H1 (cell line): ENCODE measurements around the gene RER1. TPM values are rescaled to one million over a fixed set of nuclear protein-coding genes. Genes with fewer than 3 reads are reported as not detected.

Experiments
- CTCF ChIA-PET: fragments of 300-600 bp; sonication (Branson Sonifier 250); formaldehyde crosslinking; loops from one replicate; lab custom pipeline; 2021; ENCODE audit not compliant: partially characterized antibody; lab: Charles Lee
- POLR2A ChIA-PET: fragments of 300-600 bp; sonication (Branson Sonifier 250); formaldehyde crosslinking; loops from one replicate; lab custom pipeline; 2021; ENCODE audit warnings: inconsistent platforms; ENCODE audit not compliant: partially characterized antibody; lab: Charles Lee
- DNase-seq, 2 experiments: peaks; one replicate each; pipeline versions ENCODE4 v3.0.0 to v3.0.0-alpha.2; 2010 to 2022; ENCODE audit warnings: low spot score in 2 of 2, low read depth in 1 of 2, mixed read lengths in 1 of 2
- FAIRE-seq: peaks from 2 replicates; lab custom pipeline; 2011; peaks lifted over from hg19 to GRCh38; lab: Jason Lieb, UNC
- H2AFZ ChIP-seq: 2 replicates; pipeline ENCODE4 v1.8.1; 2012; ENCODE audit warnings: low read length, inconsistent platforms
- H2AK5ac ChIP-seq: 2 replicates; pipeline ENCODE4 v1.6.1; 2013; ENCODE audit warnings: low read depth, low read length
- H2BK120ac ChIP-seq: replicated peaks from 2 replicates; pipeline ENCODE3; 2013; ENCODE audit warnings: low read depth, low read length, inconsistent platforms
- H2BK12ac ChIP-seq: 2 replicates; pipeline ENCODE4 v1.6.1; 2013; ENCODE audit warnings: low read depth, low read length
- H2BK15ac ChIP-seq: 2 replicates; pipeline ENCODE4 v1.6.1; 2013; ENCODE audit warnings: low read length
- H2BK20ac ChIP-seq: 2 replicates; pipeline ENCODE4 v1.6.1; 2013; ENCODE audit warnings: low read length
- H2BK5ac ChIP-seq: 2 replicates; pipeline ENCODE4 v1.6.1; 2013; ENCODE audit warnings: low read depth, low read length
- H3K14ac ChIP-seq: 2 replicates; pipeline ENCODE4 v1.6.1; 2013; ENCODE audit warnings: inconsistent platforms; ENCODE audit not compliant: insufficient read length
- H3K18ac ChIP-seq: 2 replicates; pipeline ENCODE4 v1.6.1; 2013; ENCODE audit warnings: low read length; ENCODE audit errors: extremely low read depth
- H3K23ac ChIP-seq: 2 replicates; pipeline ENCODE4 v1.6.1; 2013; ENCODE audit warnings: inconsistent platforms; ENCODE audit not compliant: insufficient read length
- H3K23me2 ChIP-seq: 2 replicates; pipeline ENCODE4 v1.6.1; 2013; ENCODE audit warnings: low read depth, low read length
- H3K27ac ChIP-seq: 2 replicates; pipeline ENCODE4 v1.6.1; 2011; ENCODE audit warnings: low read depth, low read length, inconsistent platforms
- H3K27me3 ChIP-seq, 4 experiments: replicated peaks in 1 of 4; 1 replicate in 1 of 4; 2 replicates in 3 of 4; pipeline versions ENCODE4 v1.6.1 to v1.8.1; 2011 to 2013; ENCODE audit warnings: low read length in 3 of 4, mild to moderate bottlenecking in 3 of 4, inconsistent platforms in 2 of 4, mixed read lengths in 2 of 4, moderate library complexity in 1 of 4; ENCODE audit not compliant: control insufficient read depth in 3 of 4, insufficient read depth in 3 of 4; ENCODE audit errors: extremely low read depth in 1 of 4
- H3K36me3 ChIP-seq, 4 experiments: 2 replicates each; pipeline versions ENCODE4 v1.6.1 to v1.8.1; 2011 to 2013; ENCODE audit warnings: mild to moderate bottlenecking in 4 of 4, low read length in 3 of 4, moderate library complexity in 2 of 4, control low read depth in 1 of 4, inconsistent platforms in 1 of 4; ENCODE audit not compliant: insufficient read depth in 4 of 4, control insufficient read depth in 2 of 4
- H3K4ac ChIP-seq: replicated peaks from 2 replicates; pipeline ENCODE3; 2013; ENCODE audit warnings: low read length, low read depth, mixed read lengths, inconsistent platforms; ENCODE audit not compliant: insufficient read length
- H3K4me1 ChIP-seq, 4 experiments: replicated peaks in 1 of 4; 1 replicate in 1 of 4; 2 replicates in 3 of 4; pipeline versions ENCODE4 v1.6.1 to v1.8.1; 2011 to 2013; ENCODE audit warnings: low read length in 3 of 4, inconsistent platforms in 2 of 4, mixed read lengths in 1 of 4; ENCODE audit not compliant: insufficient read depth in 4 of 4, control insufficient read depth in 3 of 4
- H3K4me2 ChIP-seq, 2 experiments: 2 replicates each; pipeline versions ENCODE4 v1.6.1 to v1.8.1; 2011 to 2013; ENCODE audit warnings: low read depth in 2 of 2, low read length in 2 of 2, control low read depth in 1 of 2, inconsistent platforms in 1 of 2, mild to moderate bottlenecking in 1 of 2; ENCODE audit not compliant: insufficient read depth in 1 of 2
- H3K4me3 ChIP-seq, 4 experiments: fragments of 200-600, 300-600 bp in 1 of 4; sonication (generic), shearing (Covaris generic), sonication (Bioruptor Twin) in 1 of 4; 2 replicates each; pipeline versions ENCODE4 v1.5.1 to v1.8.1; 2011 to 2016; ENCODE audit warnings: low read length in 4 of 4, low read depth in 3 of 4, control low read depth in 2 of 4, inconsistent platforms in 2 of 4, mild to moderate bottlenecking in 2 of 4, mixed read lengths in 1 of 4, moderate library complexity in 1 of 4; ENCODE audit not compliant: insufficient read depth in 2 of 4; ENCODE audit errors: extremely low read depth in 1 of 4
- H3K56ac ChIP-seq: replicated peaks from 2 replicates; pipeline ENCODE3; 2013; ENCODE audit warnings: low read depth, mild to moderate bottlenecking, mixed read lengths, low read length, inconsistent platforms; ENCODE audit not compliant: insufficient read length
- H3K79me1 ChIP-seq: 2 replicates; pipeline ENCODE4 v1.6.1; 2013; ENCODE audit warnings: low read depth, low read length, control low read depth
- H3K79me2 ChIP-seq, 2 experiments: 2 replicates each; pipeline versions ENCODE4 v1.6.1 to v1.8.1; 2012 to 2013; ENCODE audit warnings: low read length in 2 of 2, mild to moderate bottlenecking in 2 of 2, inconsistent platforms in 1 of 2; ENCODE audit not compliant: insufficient read depth in 2 of 2, control insufficient read depth in 1 of 2
- H3K9ac ChIP-seq, 4 experiments: replicated peaks in 1 of 4; 1 replicate in 1 of 4; 2 replicates in 3 of 4; pipeline versions ENCODE4 v1.6.1 to v1.8.1; 2011 to 2013; ENCODE audit warnings: low read depth in 3 of 4, low read length in 3 of 4, control low read depth in 2 of 4, mild to moderate bottlenecking in 2 of 4, moderate library complexity in 2 of 4, inconsistent platforms in 1 of 4; ENCODE audit errors: extremely low read depth in 1 of 4
- H3K9me3 ChIP-seq, 2 experiments: 2 replicates each; pipeline versions ENCODE4 v1.6.1 to v1.8.1; 2012 to 2013; ENCODE audit warnings: mild to moderate bottlenecking in 2 of 2, moderate library complexity in 2 of 2, control low read depth in 1 of 2, inconsistent platforms in 1 of 2, low read depth in 1 of 2, low read length in 1 of 2, mixed read lengths in 1 of 2; ENCODE audit not compliant: insufficient read depth in 2 of 2
- H4K20me1 ChIP-seq, 2 experiments: replicated peaks in 1 of 2; 2 replicates each; pipeline versions ENCODE3 to v1.8.1; 2011 to 2013; ENCODE audit warnings: inconsistent platforms in 2 of 2, low read length in 2 of 2, mild to moderate bottlenecking in 1 of 2; ENCODE audit not compliant: insufficient read depth in 2 of 2, control insufficient read depth in 1 of 2
- H4K5ac ChIP-seq: 2 replicates; pipeline ENCODE4 v1.6.1; 2013; ENCODE audit warnings: low read length, low read depth, mixed read lengths, inconsistent platforms; ENCODE audit not compliant: insufficient read length
- H4K8ac ChIP-seq: 2 replicates; pipeline ENCODE4 v1.8.0; 2013; ENCODE audit warnings: mild to moderate bottlenecking, moderate library complexity, low read length, inconsistent platforms; ENCODE audit not compliant: insufficient read depth; ENCODE audit errors: extremely low read depth
- H4K91ac ChIP-seq: replicated peaks from 2 replicates; pipeline ENCODE3; 2013; ENCODE audit warnings: low read length, mixed read lengths, inconsistent platforms; ENCODE audit not compliant: insufficient read length
- JUND ChIP-seq: IDR thresholded peaks from 2 replicates; pipeline ENCODE4 v1.6.1; 2011; ENCODE audit warnings: mild to moderate bottlenecking, improper control_type of control experiment, low read length
- POLR2A ChIP-seq, 2 experiments: IDR thresholded peaks; 1 replicate in 1 of 2; 2 replicates in 1 of 2; pipeline ENCODE4 v1.6.1; 2011; ENCODE audit warnings: low read depth in 2 of 2, low read length in 2 of 2, mild to moderate bottlenecking in 2 of 2; ENCODE audit errors: control extremely low read depth in 1 of 2
- SP1 ChIP-seq: IDR thresholded peaks from 2 replicates; pipeline ENCODE4 v1.6.1; 2011; ENCODE audit warnings: low read depth, low read length
- TAF7 ChIP-seq: optimal IDR thresholded peaks from 2 replicates; pipeline ENCODE3; 2011; ENCODE audit warnings: low read depth, mild to moderate bottlenecking, inconsistent platforms, low read length, moderate library complexity, borderline replicate concordance
- WGBS, 2 experiments: shearing (Covaris generic) in 1 of 2; methylation state at CpG; one replicate each; pipeline versions ENCODE4 v1.1.6 to v1.1.7; 2013 to 2015; ENCODE audit warnings: low lambda C conversion rate in 2 of 2, mixed read lengths in 2 of 2, inconsistent platforms in 1 of 2, low coverage in 1 of 2, missing lambda C conversion rate in 1 of 2; ENCODE audit not compliant: insufficient replicate concordance in 2 of 2, insufficient coverage in 1 of 2, insufficient read length in 1 of 2; ENCODE audit errors: extremely low coverage in 1 of 2, missing lambda C conversion rate in 1 of 2; 5-methylcytosine and 5-hydroxymethylcytosine counted together
- polyA plus RNA-seq, 7 experiments: library from polyadenylated mRNA; depleted of rRNA in 3 of 7; stranded (reverse) in 5 of 7; unstranded in 2 of 7; fragments of >200 nt in 5 of 7; fragments of 200-250 nt in 2 of 7; gene quantifications; 1 replicate in 5 of 7; 2 replicates in 1 of 7; 4 replicates in 1 of 7; pipeline versions ENCODE4 v1.2.1 to v1.2.3, GENCODE V29; 2011 to 2013; ENCODE audit warnings: missing spikeins in 2 of 7, mixed read lengths in 2 of 7
- total RNA-seq: library from RNA; stranded (reverse); fragmentation: NEBNext Ultra II Directional; extraction: Animal tissue kit (Norgen Biotek cat#: 25700); gene quantifications from 2 replicates; pipeline ENCODE4 v1.2.1, GENCODE V29; 2021

The RER1 gene
- total and polyA plus RNA-seq, 2 of the 8 experiments (the other 6 are each of a cell fraction or from before 2014, with no cell fraction given) = 102 to 134 TPM

- TF ChIP-seq SP1 (no peak), JUND (no peak), POLR2A (IDR thresholded peaks at IDR 0.05; ENCODE audit: control extremely low read depth in 1 of 2, low read depth in 2 of 2, low read length in 2 of 2) (no peak), TAF7 (no peak)
- TF ChIP-seq, all 59 proteins: peak for 0
- no peak overlapping the region for H4K91ac ChIP-seq
- H3K9me3 ChIP-seq = no peaks in the 10 kb centered on the region
- no peak overlapping the region for H2BK120ac ChIP-seq
- H4K8ac ChIP-seq = no peak overlapping the region; the same call in 1 of the 2 replicates
- H3K4ac ChIP-seq = no peak overlapping the region
- peaks cover 0 to 6% of the 10 kb centered on the region in 2 experiments; a peak in 1 of 4 replicates for H3K79me2 ChIP-seq
- ChIA-PET CTCF (interaction anchor here (0.8 to 2.4 kb wide), 13 partner anchors 10 to 1223 kb away, joined by 3 to 10 read pairs (median 4); no protein-coding TSS in a partner anchor), POLR2A (interaction anchor here (0.6 to 4.4 kb wide), 11 partner anchors 10 to 854 kb away, joined by 3 to 29 read pairs (median 3); partner anchors contain the start of gene HES5)
- H3K27me3 ChIP-seq = no peaks in the 10 kb centered on the region
- no peak overlapping the region for H3K9ac ChIP-seq
- no peak overlapping the region for H3K18ac ChIP-seq
- H3K56ac ChIP-seq = no peak overlapping the region
- no peak overlapping the region for H3K27ac ChIP-seq
- H2AK5ac ChIP-seq = no peak overlapping the region
- 86% methylated on average over 22 of the region's 25 CpGs; no CpG with 5 or more reads in 1 of the 2 experiments for WGBS, 2 experiments
- FAIRE-seq (no peak), DNase-seq (no peak)
- H2BK5ac ChIP-seq = no peak overlapping the region
- no peak overlapping the region for H3K23ac ChIP-seq
- no peak overlapping the region for H2BK20ac ChIP-seq
- no peak overlapping the region for H3K14ac ChIP-seq
- no peak overlapping the region for H2AFZ ChIP-seq
- peaks cover 20 to 40% (median 34%) of the 10 kb centered on the region in 4 experiments; a peak in 7 of 8 replicates for H3K36me3 ChIP-seq
- no peak overlapping the region for H3K4me2 ChIP-seq
- peaks cover 5% of the 10 kb centered on the region; the same call in 1 of the 2 replicates for H3K23me2 ChIP-seq
- H4K20me1 ChIP-seq = peaks cover 4 to 15% of the 10 kb centered on the region in 2 experiments
- H2BK12ac ChIP-seq = no peak overlapping the region
- no peak overlapping the region for H4K5ac ChIP-seq
- H3K4me3 ChIP-seq = no peak overlapping the region
- H3K79me1 ChIP-seq = no peaks in the 10 kb centered on the region
- peaks cover 0 to 3% (median 1%) of the 10 kb centered on the region in 4 experiments; a peak in 2 of 7 replicates for H3K4me1 ChIP-seq
- H2BK15ac ChIP-seq = no peak overlapping the region
Observed at GRCh38 chr1:2407166-2407990, 15.7 kb downstream of the RER1 start.
